Fibroblast of pulmonary artery (primary cell): ENCODE data around the gene SDE2.

ENCODE experiments used
- DNase-seq: peaks from one replicate; pipeline ENCODE4 v3.0.0-alpha.2; 2010; ENCODE audit warnings: low read depth
- H3K4me3 ChIP-seq: replicated peaks from 2 replicates; pipeline ENCODE4 v1.5.1; 2011; ENCODE audit warnings: low read depth, mild to moderate bottlenecking, control low read depth, low read length, moderate library complexity
- CTCF ChIP-seq: IDR thresholded peaks from 2 replicates; pipeline ENCODE4 v1.5.1; 2011; ENCODE audit warnings: mild to moderate bottlenecking, control low read depth, low read length, inconsistent platforms; ENCODE audit errors: missing control alignments

SDE2 gene

DNA sequence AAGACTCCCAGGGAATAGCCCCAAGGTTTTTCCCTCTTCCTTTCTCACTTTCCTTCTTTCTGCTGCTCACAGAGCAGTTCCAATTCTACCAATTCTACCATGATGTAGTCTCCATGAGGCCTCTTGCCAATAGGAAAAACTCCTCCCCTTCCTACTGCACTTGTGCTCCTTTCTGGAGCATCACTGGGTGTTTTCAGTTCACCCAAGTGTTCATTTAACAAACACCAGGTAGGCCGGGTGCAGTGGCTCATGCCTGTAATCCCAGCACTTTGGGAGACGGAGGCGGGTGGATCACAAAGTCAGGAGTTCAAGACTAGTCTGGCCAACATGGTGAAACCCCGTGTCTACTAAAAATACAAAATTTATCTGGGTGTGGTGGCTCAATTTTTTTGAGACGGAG, 36.8 kb upstream of the SDE2 start:
- TF ChIP-seq CTCF: no peak
- no peak for DNase-seq
- no peak overlapping the region for H3K4me3 ChIP-seq

GRCh38 chr1:226034482-226034881, 35.3 kb upstream of the SDE2 start:
- DNase-seq: peak; percentile 99
- no peak overlapping the region for H3K4me3 ChIP-seq
- no peak for TF ChIP-seq CTCF

DNA sequence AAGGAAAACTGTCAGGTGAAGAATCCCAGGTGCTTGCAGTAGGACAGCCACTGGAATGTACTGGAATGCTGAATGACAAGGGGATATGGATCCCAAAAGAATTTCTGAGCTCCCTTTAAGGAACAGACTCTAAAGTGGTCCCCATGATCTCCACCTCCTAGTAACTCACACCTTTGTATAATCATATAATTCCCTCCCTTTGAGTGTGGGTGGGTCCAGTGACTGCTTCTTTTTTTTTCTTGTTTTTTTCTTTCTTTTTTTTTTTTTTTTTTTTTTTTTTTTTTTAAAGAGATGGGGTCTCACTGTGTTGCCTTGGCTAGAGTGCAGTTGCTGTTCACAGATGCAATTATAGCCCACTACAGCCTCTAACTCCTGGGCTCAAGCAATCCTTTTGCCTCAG, 34.8 kb upstream of the SDE2 start:
- no peak for TF ChIP-seq CTCF
- H3K4me3 ChIP-seq: no peak overlapping the region

DNA sequence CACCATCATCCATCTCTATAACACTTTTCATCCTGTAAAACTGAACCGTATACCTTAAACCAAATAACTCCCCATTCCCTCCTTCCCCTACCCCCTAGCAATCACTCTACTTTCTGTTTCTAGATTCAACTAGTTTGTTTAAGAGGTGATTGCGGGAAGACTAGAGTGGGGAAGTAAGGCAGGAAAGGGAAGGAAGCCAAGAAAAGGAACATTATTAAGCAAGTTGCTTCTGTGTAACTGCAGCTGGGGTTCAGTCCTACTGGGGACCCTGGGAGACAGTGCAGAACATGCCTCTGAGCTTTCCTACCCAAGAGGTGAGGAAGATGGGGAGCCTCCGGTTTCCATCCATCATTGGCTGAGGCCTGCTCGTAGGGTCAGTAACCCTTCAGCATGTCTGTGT, 34.4 kb upstream of the SDE2 start:
- no peak for TF ChIP-seq CTCF
- no peak for DNase-seq

More for the DNA sequence above, 34.8 kb upstream of the SDE2 start:
- DNase-seq: no peak

DNA sequence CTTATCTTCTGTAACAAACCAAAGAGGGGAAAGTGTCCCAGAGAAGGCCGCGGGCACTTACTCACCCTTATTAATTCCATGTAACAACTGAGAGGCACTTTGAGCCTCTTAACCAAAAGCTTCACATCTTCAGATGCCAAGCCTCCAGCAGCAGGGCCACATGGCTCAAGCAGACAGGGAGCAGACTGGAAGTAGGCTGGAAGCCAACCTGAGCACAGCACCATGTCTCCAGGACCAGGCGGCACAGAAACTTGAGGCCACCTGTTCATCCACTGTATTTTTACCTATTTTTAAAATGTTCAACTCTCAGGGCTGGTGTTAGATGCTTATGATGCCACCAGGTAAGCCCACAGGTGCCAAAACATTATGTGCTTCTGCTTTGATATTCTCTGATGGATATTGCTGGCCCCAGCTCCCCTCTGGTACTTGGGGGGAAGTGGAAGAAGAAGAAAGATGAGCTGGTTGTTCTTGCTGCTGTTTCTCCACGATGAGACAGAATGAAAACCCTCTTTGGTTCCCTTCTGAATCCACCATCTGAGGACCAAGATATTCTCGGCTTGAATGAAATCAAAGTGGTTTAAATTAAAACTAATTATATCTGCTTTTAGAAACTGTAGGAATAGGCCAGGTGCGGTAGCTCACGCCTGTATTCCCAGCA, 30.6 kb upstream of the SDE2 start:
- no peak overlapping the region for H3K4me3 ChIP-seq
- no peak for TF ChIP-seq CTCF
- no peak for DNase-seq

More for the DNA sequence above, 34.4 kb upstream of the SDE2 start:
- no peak overlapping the region for H3K4me3 ChIP-seq

DNA sequence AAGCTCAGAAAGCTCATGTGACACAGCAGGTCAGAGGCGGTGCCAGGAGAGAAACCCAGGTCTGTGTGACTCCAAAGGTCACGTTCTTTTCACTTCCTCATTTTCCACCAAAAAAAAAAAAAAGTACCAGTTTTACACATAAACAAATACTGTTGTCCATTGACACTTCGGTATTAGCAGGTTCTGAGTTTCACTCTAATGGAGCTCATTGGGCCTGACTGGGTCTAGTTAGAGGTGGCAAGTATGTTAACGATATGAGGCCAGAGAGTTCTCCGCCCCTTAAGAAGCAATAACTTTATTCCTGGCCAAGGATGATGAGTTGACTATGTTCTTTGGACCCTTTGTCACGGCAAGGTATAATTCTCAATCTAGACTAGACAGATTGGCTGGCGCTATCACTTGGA, 30.0 kb upstream of the SDE2 start:
- no peak for TF ChIP-seq CTCF
- no peak overlapping the region for H3K4me3 ChIP-seq
- no peak for DNase-seq

- TF ChIP-seq CTCF: no peak
- DNase-seq: no peak
- no peak overlapping the region for H3K4me3 ChIP-seq
These were observed 28.5 kb upstream of the SDE2 start for GRCh38 chr1:226027538-226028217.
